GM18909 (cell line): ENCODE data around the gene FAM181A.
A peak's percentile ranks its signal among the peaks of the same experiment; 100 is the strongest.

Source experiments
- ATAC-seq: cut with Tn5 transposase; IDR thresholded peaks from one replicate; pipeline ENCODE4 v1.9.1; 2021; ENCODE audit warnings: mild to moderate bottlenecking; ENCODE audit not compliant: unreplicated experiment, poor library complexity

Gene FAM181A

DNA sequence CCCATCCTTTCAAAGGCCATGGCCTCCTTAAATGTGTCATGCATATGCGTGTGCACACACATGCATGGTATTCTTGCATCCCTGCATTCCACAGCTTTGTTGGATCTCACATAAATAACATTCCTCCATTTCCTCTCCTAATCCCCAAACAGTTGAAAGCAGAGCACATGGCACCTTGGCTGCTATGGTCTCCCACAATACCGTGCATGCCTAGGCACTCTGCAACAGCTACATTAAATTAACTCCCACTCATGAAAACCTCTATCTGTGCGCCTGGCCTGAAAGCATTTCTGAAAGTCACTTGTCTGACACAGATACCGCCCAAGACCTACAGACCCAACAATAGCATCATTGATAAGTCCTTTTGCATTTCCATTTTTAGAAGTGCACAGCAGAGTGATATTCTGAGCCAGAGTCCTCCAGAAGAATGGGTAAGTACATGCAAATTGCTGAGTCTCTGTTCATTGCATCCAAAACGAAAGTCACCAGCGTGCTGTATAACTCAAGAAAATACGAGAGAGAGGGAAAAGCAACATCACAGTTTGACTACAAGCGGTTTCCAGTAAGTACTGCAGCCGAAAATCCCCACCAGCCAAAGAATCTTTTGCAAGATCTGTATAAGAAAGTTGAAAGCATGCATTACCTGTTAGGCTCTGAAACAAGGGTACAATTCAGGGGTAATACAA is 48.8 kb downstream of the FAM181A start:
- ATAC-seq = peak; percentile 63

DNA sequence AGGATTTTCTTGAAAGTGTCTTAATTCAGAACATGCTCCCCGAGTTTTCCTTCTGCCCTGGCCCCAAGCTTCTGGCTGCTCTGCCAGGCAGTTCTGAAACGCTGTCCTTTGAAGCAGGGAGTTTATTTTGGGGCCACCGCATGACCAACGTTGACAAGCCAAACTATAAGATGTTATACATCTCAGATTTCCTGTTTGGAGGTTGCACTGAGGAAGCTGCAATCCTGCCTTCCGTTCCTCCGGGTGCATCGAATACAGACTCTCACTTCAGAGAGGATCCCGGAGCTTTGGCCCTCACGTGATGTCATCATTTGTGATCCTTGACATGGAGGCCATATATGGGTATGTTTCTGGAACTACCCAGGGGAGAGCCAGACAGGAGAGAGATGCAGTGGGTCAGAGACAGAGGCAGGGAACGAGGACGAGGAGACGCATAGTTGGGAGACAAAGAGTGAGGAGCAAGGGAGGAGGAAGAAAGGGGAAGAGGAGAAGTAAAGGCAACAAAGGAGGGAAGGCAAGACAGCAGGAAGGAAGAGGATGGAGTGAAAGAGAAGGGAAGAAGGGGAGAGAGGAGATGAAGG is 49.4 kb downstream of the FAM181A start, which contains the start of gene ASB2:
Gene ASB2 (minus strand): TSS at position 94 of the 581 bp plus-strand sequence. CDS start 12,031 bp downstream, outside the sequence.
- ATAC-seq = peak; percentile 4

DNA sequence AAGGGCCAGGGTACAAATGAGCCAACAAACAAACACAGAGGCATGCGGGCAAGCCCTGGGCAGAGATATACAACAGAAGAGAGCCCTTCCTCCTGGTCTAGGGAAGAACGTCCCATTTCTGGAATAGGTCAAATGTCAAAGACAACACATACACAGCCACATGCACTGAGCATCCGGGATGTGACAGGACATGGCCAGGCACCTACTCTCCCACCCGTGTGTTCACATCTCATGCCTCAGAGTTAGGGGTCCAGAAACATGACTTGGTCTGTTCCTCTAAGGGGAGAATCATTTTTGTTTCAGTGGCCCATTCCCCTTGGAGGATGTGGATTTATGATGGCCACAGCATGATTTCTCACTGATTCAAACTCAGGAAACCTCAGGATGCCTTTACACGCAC is 50.0 kb downstream of the FAM181A start:
- no peak for ATAC-seq

DNA sequence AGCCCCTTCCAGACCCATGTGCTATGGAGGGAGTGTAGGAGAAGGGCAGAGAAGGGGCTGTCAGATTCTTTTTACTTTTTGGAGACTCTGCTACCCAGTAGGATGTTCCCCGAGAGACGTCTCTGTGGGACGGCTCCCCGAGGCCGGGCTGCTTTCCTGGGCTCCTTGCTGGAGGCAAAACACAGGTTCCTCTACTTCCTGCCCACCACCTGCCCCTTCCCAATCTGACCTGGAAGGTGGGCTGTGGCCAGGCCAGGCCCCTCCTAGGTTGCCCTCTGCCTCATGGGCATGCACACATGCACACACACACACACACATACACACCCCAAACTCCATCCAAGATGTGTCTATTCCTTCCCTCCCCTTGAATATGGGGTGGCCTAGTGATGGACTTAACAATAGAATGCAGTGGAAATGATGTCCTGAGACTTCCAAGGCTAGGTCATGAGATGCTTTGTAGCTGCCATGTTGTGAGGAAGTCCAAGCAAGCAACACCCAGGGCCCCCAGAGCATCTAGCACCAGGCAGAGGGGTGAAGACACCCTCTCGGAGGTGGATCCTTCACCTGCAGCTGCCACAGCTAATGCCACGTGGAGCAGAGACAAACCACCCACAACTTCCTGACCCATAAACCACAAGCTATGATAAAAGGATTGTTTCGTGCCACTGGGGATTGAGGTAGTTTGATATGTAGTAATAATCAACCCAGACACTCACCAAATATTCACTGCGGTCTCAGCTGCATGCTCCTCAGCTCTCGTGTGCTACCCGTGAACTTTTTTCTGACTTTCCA is 50.8 kb downstream of the FAM181A start:
- ATAC-seq = peak; percentile 74

DNA sequence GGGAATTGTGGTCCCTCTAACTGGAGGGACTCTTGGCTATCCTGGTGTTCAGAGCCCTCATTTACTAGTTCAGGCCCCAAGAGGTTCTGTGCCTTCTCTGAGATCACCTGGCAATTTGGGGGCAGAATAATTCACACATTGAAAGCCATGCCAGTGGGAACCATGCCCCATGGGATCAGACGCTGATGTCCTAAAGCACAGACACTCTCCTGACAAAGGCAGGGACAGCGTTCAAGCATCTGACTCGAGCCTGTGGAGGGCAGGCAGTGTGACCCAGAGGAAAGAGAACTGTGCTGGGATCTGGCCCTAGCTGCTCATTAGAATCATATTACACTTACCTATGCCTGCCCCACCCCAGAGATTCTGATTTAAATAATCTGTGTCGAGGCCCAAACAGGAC is 51.6 kb downstream of the FAM181A start:
- ATAC-seq = peak; percentile 2
